Stimulated activated naive CD8-positive, alpha-beta T cell treated with anti-CD3 and anti-CD28 coated beads, Interleukin-15, amount 100 ng/mL, for 72 hours (primary cell): Measurements from ENCODE around the gene TSHZ2.

Experiments used
- ATAC-seq: fragments of 150-1000 bp; cut with Tn5 transposase; 2 replicates; pipeline ENCODE4 v1.10.0; 2021; ENCODE audit warnings: mild to moderate bottlenecking, moderate library complexity
- DNase-seq, 2 donors: peaks; one replicate each; pipeline ENCODE4 v3.0.0; 2021 to 2022
- H3K27ac Mint-ChIP-seq, 2 donors: one replicate each; pipeline ENCODE4 v1.8.0; 2022; ENCODE audit warnings: mild to moderate bottlenecking in 2 of 2, mixed read lengths in 2 of 2, moderate library complexity in 2 of 2
- H3K27me3 Mint-ChIP-seq: one replicate; pipeline ENCODE4 v1.8.0; 2022; ENCODE audit warnings: mixed read lengths
- H3K4me1 Mint-ChIP-seq: one replicate; pipeline ENCODE4 v1.8.0; 2022; ENCODE audit warnings: mild to moderate bottlenecking, mixed read lengths
- H3K4me3 Mint-ChIP-seq, 2 donors: one replicate each; pipeline ENCODE4 v1.8.0; 2022; ENCODE audit warnings: mild to moderate bottlenecking in 2 of 2, mixed read lengths in 2 of 2, moderate library complexity in 1 of 2
- H3K9me3 Mint-ChIP-seq, 2 donors: one replicate each; pipeline ENCODE4 v1.8.0; 2022; ENCODE audit warnings: mixed read lengths in 2 of 2

Gene TSHZ2

GRCh38 chr20:53044296-53044695 is 72.1 kb downstream of the TSHZ2 start:
- no peak for ATAC-seq
- DNase-seq, result no peak
- H3K27me3 Mint-ChIP-seq, result peaks cover 6% of the 10 kb centered on the region
- no peak overlapping the region for H3K27ac Mint-ChIP-seq
- H3K4me1 Mint-ChIP-seq, result no peaks in the 10 kb centered on the region
- no peak overlapping the region for H3K4me3 Mint-ChIP-seq
- peaks cover 0 to 5% of the 10 kb centered on the region in 2 donors for H3K9me3 Mint-ChIP-seq

GRCh38 chr20:53045941-53046340 is 73.8 kb downstream of the TSHZ2 start:
- peaks cover 6% of the 10 kb centered on the region for H3K27me3 Mint-ChIP-seq
- no peak for ATAC-seq
- H3K4me3 Mint-ChIP-seq, result no peak overlapping the region
- H3K4me1 Mint-ChIP-seq, result no peaks in the 10 kb centered on the region
- no peak overlapping the region for H3K27ac Mint-ChIP-seq
- peaks cover 0 to 5% of the 10 kb centered on the region in 2 donors for H3K9me3 Mint-ChIP-seq
- no peak for DNase-seq

GRCh38 chr20:53047203-53047602 is 75.0 kb downstream of the TSHZ2 start:
- DNase-seq (no peak), ATAC-seq (no peak)
- no peak overlapping the region for H3K4me3 Mint-ChIP-seq
- H3K27me3 Mint-ChIP-seq, result peaks cover 6% of the 10 kb centered on the region
- H3K27ac Mint-ChIP-seq, result no peak overlapping the region
- no peaks in the 10 kb centered on the region for H3K4me1 Mint-ChIP-seq
- H3K9me3 Mint-ChIP-seq, result peaks cover 0 to 5% of the 10 kb centered on the region in 2 donors

- Mint-ChIP-seq H3K9me3 (peaks cover 0 to 5% of the 10 kb centered on the region in 2 donors), H3K4me3 (no peak overlapping the region), H3K27me3 (peaks cover 6% of the 10 kb centered on the region), H3K4me1 (no peaks in the 10 kb centered on the region), H3K27ac (no peak overlapping the region)
- DNase-seq (no peak), ATAC-seq (no peak)
Measured at GRCh38 chr20:53048387-53048786, 76.2 kb downstream of the TSHZ2 start.

GRCh38 chr20:53050338-53050737 is 78.2 kb downstream of the TSHZ2 start:
- H3K4me3 Mint-ChIP-seq, result no peak overlapping the region
- H3K9me3 Mint-ChIP-seq, result peaks cover 0 to 5% of the 10 kb centered on the region in 2 donors

GRCh38 chr20:53052380-53052779 is 80.2 kb downstream of the TSHZ2 start:
- no peak for ATAC-seq
- Mint-ChIP-seq H3K4me3 (no peak overlapping the region), H3K4me1 (no peaks in the 10 kb centered on the region), H3K27ac (no peak overlapping the region), H3K9me3 (peaks cover 0 to 4% of the 10 kb centered on the region in 2 donors), H3K27me3 (no peaks in the 10 kb centered on the region)
- no peak for DNase-seq

More at GRCh38 chr20:53050338-53050737, 78.2 kb downstream of the TSHZ2 start:
- Mint-ChIP-seq H3K27me3 (peaks cover 6% of the 10 kb centered on the region), H3K27ac (no peak overlapping the region), H3K4me1 (no peaks in the 10 kb centered on the region)
- ATAC-seq (no peak), DNase-seq (no peak)

- DNase-seq (no peak), ATAC-seq (no peak)
- H3K4me1 Mint-ChIP-seq, result no peaks in the 10 kb centered on the region
- no peak overlapping the region for H3K27ac Mint-ChIP-seq
- H3K4me3 Mint-ChIP-seq, result no peak overlapping the region
- no peaks in the 10 kb centered on the region for H3K9me3 Mint-ChIP-seq
- no peaks in the 10 kb centered on the region for H3K27me3 Mint-ChIP-seq
Measured at GRCh38 chr20:53053595-53053994, 81.4 kb downstream of the TSHZ2 start.

GRCh38 chr20:53055367-53056067 is 83.4 kb downstream of the TSHZ2 start:
- Mint-ChIP-seq H3K27me3 (no peaks in the 10 kb centered on the region), H3K4me1 (no peaks in the 10 kb centered on the region), H3K9me3 (no peaks in the 10 kb centered on the region), H3K27ac (no peak overlapping the region), H3K4me3 (no peak overlapping the region)
- ATAC-seq (no peak), DNase-seq (no peak)

GRCh38 chr20:53057579-53057978 is 85.4 kb downstream of the TSHZ2 start:
- ATAC-seq (no peak), DNase-seq (no peak)
- Mint-ChIP-seq H3K4me1 (no peaks in the 10 kb centered on the region), H3K27ac (no peak overlapping the region), H3K9me3 (no peaks in the 10 kb centered on the region), H3K4me3 (no peak overlapping the region), H3K27me3 (no peaks in the 10 kb centered on the region)

- no peaks in the 10 kb centered on the region for H3K4me1 Mint-ChIP-seq
- no peaks in the 10 kb centered on the region for H3K27me3 Mint-ChIP-seq
- no peaks in the 10 kb centered on the region for H3K9me3 Mint-ChIP-seq
- DNase-seq, result no peak
- H3K27ac Mint-ChIP-seq, result no peak overlapping the region
- no peak for ATAC-seq
- H3K4me3 Mint-ChIP-seq, result no peak overlapping the region
Measured at GRCh38 chr20:53059848-53060247, 87.7 kb downstream of the TSHZ2 start.

GRCh38 chr20:53061192-53062108 is 89.3 kb downstream of the TSHZ2 start:
- no peaks in the 10 kb centered on the region for H3K9me3 Mint-ChIP-seq
- no peak overlapping the region for H3K27ac Mint-ChIP-seq

GRCh38 chr20:53064935-53065334 is 92.8 kb downstream of the TSHZ2 start:
- Mint-ChIP-seq H3K4me1 (no peaks in the 10 kb centered on the region), H3K4me3 (no peak overlapping the region), H3K27me3 (peaks cover 16% of the 10 kb centered on the region), H3K9me3 (peaks cover 0 to 15% of the 10 kb centered on the region in 2 donors), H3K27ac (peak overlapping the region in 1 of 2 donors; percentile 31)
- ATAC-seq (no peak), DNase-seq (no peak)

More at GRCh38 chr20:53061192-53062108, 89.3 kb downstream of the TSHZ2 start:
- DNase-seq (no peak), ATAC-seq (no peak)
- Mint-ChIP-seq H3K4me1 (no peaks in the 10 kb centered on the region), H3K27me3 (no peaks in the 10 kb centered on the region), H3K4me3 (no peak overlapping the region)

GRCh38 chr20:53068241-53068640 is 96.1 kb downstream of the TSHZ2 start:
- DNase-seq, result no peak
- Mint-ChIP-seq H3K9me3 (peaks cover 5 to 15% of the 10 kb centered on the region in 2 donors), H3K27ac (no peak overlapping the region), H3K27me3 (peaks cover 16% of the 10 kb centered on the region), H3K4me3 (no peak overlapping the region), H3K4me1 (peaks cover 13% of the 10 kb centered on the region)
- ATAC-seq, result no peak

- DNase-seq (no peak), ATAC-seq (no peak)
- Mint-ChIP-seq H3K4me1 (peaks cover 13% of the 10 kb centered on the region), H3K9me3 (peaks cover 8 to 15% of the 10 kb centered on the region in 2 donors), H3K4me3 (no peak overlapping the region), H3K27ac (no peak overlapping the region), H3K27me3 (peaks cover 16% of the 10 kb centered on the region)
Measured at GRCh38 chr20:53069132-53069531, 97.0 kb downstream of the TSHZ2 start.

GRCh38 chr20:53070224-53070623 is 98.1 kb downstream of the TSHZ2 start:
- H3K27ac Mint-ChIP-seq, result no peak overlapping the region
- H3K4me1 Mint-ChIP-seq, result peaks cover 13% of the 10 kb centered on the region
- no peak overlapping the region for H3K4me3 Mint-ChIP-seq

More at GRCh38 chr20:53070224-53070623, 98.1 kb downstream of the TSHZ2 start:
- no peak for DNase-seq
- no peak for ATAC-seq
- Mint-ChIP-seq H3K27me3 (peaks cover 16% of the 10 kb centered on the region), H3K9me3 (peaks cover 8 to 15% of the 10 kb centered on the region in 2 donors)
